Kasumi-1 (cell line): Measurements from ENCODE around the gene PARD6A.
A peak's percentile ranks its signal among the peaks of the same experiment; 100 is the strongest.

Source experiments
- DNase-seq, 2 experiments: peaks; one replicate each; lab custom pipeline; 2025; lab: John Stamatoyannopoulos, UW

Gene PARD6A

GRCh38 chr16:67660564-67661028, at the start of gene PARD6A:
TSS of gene PARD6A (plus strand) at chr16:67660960. CDS start at chr16:67661039, 79 bp downstream.
- peak; percentile 93 to 94 for DNase-seq

- DNase-seq: no peak
These were observed 47.0 kb upstream of the PARD6A start for GRCh38 chr16:67613808-67614207.

GRCh38 chr16:67628216-67628615, 32.5 kb upstream of the PARD6A start:
- DNase-seq: no peak

GRCh38 chr16:67632415-67633172, 28.2 kb upstream of the PARD6A start:
- DNase-seq: no peak

GRCh38 chr16:67636713-67637112, 24.0 kb upstream of the PARD6A start:
- no peak for DNase-seq

GRCh38 chr16:67637625-67638024, 23.1 kb upstream of the PARD6A start:
- DNase-seq: no peak

GRCh38 chr16:67641779-67642708, 18.7 kb upstream of the PARD6A start:
- DNase-seq: no peak

- DNase-seq: no peak
These were observed 16.7 kb upstream of the PARD6A start for GRCh38 chr16:67644038-67644437.

GRCh38 chr16:67645397-67646121, 15.2 kb upstream of the PARD6A start:
- DNase-seq: no peak

GRCh38 chr16:67647111-67647651, 13.6 kb upstream of the PARD6A start:
- no peak for DNase-seq

GRCh38 chr16:67647681-67648080, 13.1 kb upstream of the PARD6A start:
- DNase-seq: no peak

GRCh38 chr16:67648088-67648763, 12.5 kb upstream of the PARD6A start:
- no peak for DNase-seq

- no peak for DNase-seq
These were observed 11.9 kb upstream of the PARD6A start for GRCh38 chr16:67648764-67649407.

- DNase-seq: no peak
These were observed 11.2 kb upstream of the PARD6A start for GRCh38 chr16:67649494-67649931.

- DNase-seq: no peak
These were observed 10.7 kb upstream of the PARD6A start for GRCh38 chr16:67650023-67650422.

- no peak for DNase-seq
These were observed 9.7 kb upstream of the PARD6A start for GRCh38 chr16:67651039-67651438.

GRCh38 chr16:67651847-67652246, 8.9 kb upstream of the PARD6A start:
- DNase-seq: no peak

- no peak for DNase-seq
These were observed 8.1 kb upstream of the PARD6A start for GRCh38 chr16:67652578-67653127.

- DNase-seq: no peak
These were observed 7.5 kb upstream of the PARD6A start for GRCh38 chr16:67653128-67653788.
